DND-41 (cell line): ENCODE results near the gene TP53I3.
"Not testable (repeated sequence)": the region's sequence is repeated elsewhere in the genome, so short reads cannot be mapped to it uniquely, and the experiment has no call there.

Experiments used
- ATAC-seq: fragments of 200-7000 bp; cut with Tn5 transposase; 3 replicates; pipeline ENCODE4 v1.9.1; 2021; ENCODE audit warnings: low read depth; ENCODE audit not compliant: insufficient read depth
- DNase-seq: peaks from one replicate; pipeline ENCODE4 v3.0.0-alpha.2; 2020
- H2AFZ ChIP-seq: 2 replicates; pipeline ENCODE4 v1.6.0; 2012; ENCODE audit warnings: low read depth, low read length
- H3K27ac ChIP-seq: 2 replicates; pipeline ENCODE4 v1.5.1; 2012; ENCODE audit warnings: low read length, inconsistent platforms
- H3K27me3 ChIP-seq: fragments of 200-600 bp; sonication (generic); 2 replicates; pipeline ENCODE4 v1.6.0; 2012; ENCODE audit warnings: low read length, mild to moderate bottlenecking, inconsistent platforms; ENCODE audit not compliant: insufficient read depth, poor library complexity
- H3K36me3 ChIP-seq: 2 replicates; pipeline ENCODE4 v1.5.1; 2012; ENCODE audit warnings: low read length, inconsistent platforms; ENCODE audit not compliant: insufficient read depth
- H3K4me1 ChIP-seq: 2 replicates; pipeline ENCODE4 v1.5.1; 2012; ENCODE audit warnings: mild to moderate bottlenecking, low read length; ENCODE audit not compliant: insufficient read depth
- H3K4me2 ChIP-seq: 2 replicates; pipeline ENCODE4 v1.6.0; 2012; ENCODE audit warnings: mild to moderate bottlenecking, moderate library complexity, low read length, inconsistent platforms; ENCODE audit not compliant: insufficient read depth
- H3K4me3 ChIP-seq, 2 experiments: fragments of 200-600 bp in 1 of 2; shearing (Covaris generic) in 1 of 2; 2 replicates each; pipeline ENCODE4 v1.5.1; 2012 to 2016; ENCODE audit warnings: inconsistent platforms in 2 of 2, low read length in 2 of 2, mild to moderate bottlenecking in 2 of 2, low read depth in 1 of 2, moderate library complexity in 1 of 2
- H3K79me2 ChIP-seq: 2 replicates; pipeline ENCODE4 v1.6.0; 2012; ENCODE audit warnings: low read length, inconsistent platforms; ENCODE audit not compliant: insufficient read depth
- H3K9ac ChIP-seq: 2 replicates; pipeline ENCODE4 v1.6.0; 2012; ENCODE audit warnings: low read depth, mild to moderate bottlenecking, inconsistent platforms, low read length, moderate library complexity
- H3K9me3 ChIP-seq: 2 replicates; pipeline ENCODE4 v1.5.1; 2012; ENCODE audit warnings: low read length, moderate library complexity, mild to moderate bottlenecking, inconsistent platforms; ENCODE audit not compliant: insufficient read depth, severe bottlenecking
- H4K20me1 ChIP-seq: 2 replicates; pipeline ENCODE4 v1.6.0; 2012; ENCODE audit warnings: low read length; ENCODE audit not compliant: insufficient read depth
- CTCF ChIP-seq: IDR thresholded peaks from 2 replicates; pipeline ENCODE4 v1.5.1; 2012; ENCODE audit warnings: borderline replicate concordance, low read length, moderate library complexity, mild to moderate bottlenecking; ENCODE audit not compliant: poor library complexity, severe bottlenecking; ENCODE audit errors: extremely low read depth
- EZH2 ChIP-seq: IDR thresholded peaks from 3 replicates; pipeline ENCODE4 v1.6.1; 2012; ENCODE audit warnings: borderline replicate concordance, low read depth, mild to moderate bottlenecking, moderate library complexity, low read length, inconsistent platforms; ENCODE audit not compliant: severe bottlenecking

The TP53I3 gene

GRCh38 chr2:24111407-24111901 is 26.8 kb upstream of the TP53I3 start:
- Histone ChIP-seq H3K9ac (no peak overlapping the region), H3K27me3 (no peaks in the 10 kb centered on the region)

GRCh38 chr2:24110660-24111303 is 26.1 kb upstream of the TP53I3 start:
- no peak overlapping the region for H3K27ac ChIP-seq

More at GRCh38 chr2:24111407-24111901, 26.8 kb upstream of the TP53I3 start:
- no peak overlapping the region for H3K4me3 ChIP-seq
- H3K27ac ChIP-seq, result no peak overlapping the region
- ATAC-seq, result no peak
- H3K4me2 ChIP-seq, result no peak overlapping the region
- no peaks in the 10 kb centered on the region for H4K20me1 ChIP-seq
- H2AFZ ChIP-seq, result no peak overlapping the region
- TF ChIP-seq EZH2 (no peak), CTCF (no peak)
- peaks cover 3% of the 10 kb centered on the region for H3K9me3 ChIP-seq
- H3K79me2 ChIP-seq, result no peaks in the 10 kb centered on the region
- DNase-seq, result no peak
- no peaks in the 10 kb centered on the region for H3K36me3 ChIP-seq
- H3K4me1 ChIP-seq, result no peaks in the 10 kb centered on the region

GRCh38 chr2:24109431-24109830 is 24.8 kb upstream of the TP53I3 start:
- not testable (repeated sequence) for H4K20me1 ChIP-seq, H3K79me2 ChIP-seq, ATAC-seq, H3K9me3 ChIP-seq, H3K36me3 ChIP-seq, H3K4me2 ChIP-seq, H2AFZ ChIP-seq, H3K4me3 ChIP-seq, DNase-seq, H3K4me1 ChIP-seq, H3K27me3 ChIP-seq, H3K9ac ChIP-seq, H3K27ac ChIP-seq

More at GRCh38 chr2:24110660-24111303, 26.1 kb upstream of the TP53I3 start:
- ATAC-seq (no peak), DNase-seq (no peak)
- Histone ChIP-seq H3K9me3 (peaks cover 3% of the 10 kb centered on the region), H3K79me2 (no peaks in the 10 kb centered on the region), H4K20me1 (no peaks in the 10 kb centered on the region), H3K4me3 (no peak overlapping the region), H3K4me2 (no peak overlapping the region), H2AFZ (no peak overlapping the region), H3K9ac (no peak overlapping the region), H3K27me3 (no peaks in the 10 kb centered on the region), H3K4me1 (no peaks in the 10 kb centered on the region), H3K36me3 (no peaks in the 10 kb centered on the region)
- TF ChIP-seq CTCF (no peak), EZH2 (no peak)

GRCh38 chr2:24107336-24107735 is 22.7 kb upstream of the TP53I3 start:
- H3K27ac ChIP-seq, result no peak overlapping the region
- H2AFZ ChIP-seq, result no peak overlapping the region
- peaks cover 3% of the 10 kb centered on the region for H3K9me3 ChIP-seq
- no peaks in the 10 kb centered on the region for H4K20me1 ChIP-seq
- H3K4me1 ChIP-seq, result no peaks in the 10 kb centered on the region
- H3K9ac ChIP-seq, result no peak overlapping the region
- H3K36me3 ChIP-seq, result no peaks in the 10 kb centered on the region
- no peaks in the 10 kb centered on the region for H3K27me3 ChIP-seq
- no peak overlapping the region for H3K4me2 ChIP-seq
- TF ChIP-seq EZH2, result no peak
- TF ChIP-seq CTCF, result no peak
- ATAC-seq, result no peak
- no peak overlapping the region for H3K4me3 ChIP-seq
- no peak for DNase-seq
- H3K79me2 ChIP-seq, result no peaks in the 10 kb centered on the region
